Measurements from ENCODE around the gene SLC9A5.
A peak's percentile ranks its signal among the peaks of the same experiment; 100 is the strongest.

SLC9A5 gene

GRCh38 chr16:67282447-67282805 is 33.6 kb downstream of the SLC9A5 start:
- no peak for DNase-seq

GRCh38 chr16:67283039-67283825 is 34.5 kb downstream of the SLC9A5 start:
- peak; percentile 43 to 76 for DNase-seq

- no peak for DNase-seq
Measured at GRCh38 chr16:67283826-67284555, 35.2 kb downstream of the SLC9A5 start.

GRCh38 chr16:67284699-67285646 is 36.2 kb downstream of the SLC9A5 start:
- DNase-seq, result no peak

- no peak for DNase-seq
Measured at GRCh38 chr16:67286441-67287235, 37.9 kb downstream of the SLC9A5 start.

- DNase-seq, result no peak
Measured at GRCh38 chr16:67287960-67288359, 39.2 kb downstream of the SLC9A5 start.

GRCh38 chr16:67291461-67291860 is 42.7 kb downstream of the SLC9A5 start:
- DNase-seq, result no peak

- no peak for DNase-seq
Measured at GRCh38 chr16:67294171-67294757, 45.5 kb downstream of the SLC9A5 start.

GRCh38 chr16:67294938-67295361 is 46.2 kb downstream of the SLC9A5 start:
- DNase-seq, result no peak

- DNase-seq, result no peak
Measured at GRCh38 chr16:67296420-67296819, 47.6 kb downstream of the SLC9A5 start.

- DNase-seq, result no peak
Measured at GRCh38 chr16:67298277-67298676, 49.5 kb downstream of the SLC9A5 start.

GRCh38 chr16:67299269-67299668 is 50.5 kb downstream of the SLC9A5 start:
- DNase-seq, result no peak

GRCh38 chr16:67301080-67301782 is 52.5 kb downstream of the SLC9A5 start:
- DNase-seq, result no peak

GRCh38 chr16:67302076-67302475 is 53.3 kb downstream of the SLC9A5 start:
- no peak for DNase-seq

- DNase-seq, result no peak
Measured at GRCh38 chr16:67302970-67303369, 54.2 kb downstream of the SLC9A5 start.

GRCh38 chr16:67304020-67304419 is 55.2 kb downstream of the SLC9A5 start:
- DNase-seq, result no peak

GRCh38 chr16:67305216-67306071 is 56.7 kb downstream of the SLC9A5 start:
- DNase-seq, result no peak

- no peak for DNase-seq
Measured at GRCh38 chr16:67310561-67310960, 61.8 kb downstream of the SLC9A5 start.

GRCh38 chr16:67311607-67312488 is 63.1 kb downstream of the SLC9A5 start:
- DNase-seq, result peak in 1 of 2 donors; percentile 28
